Gastrocnemius medialis (tissue), 4 donors: ENCODE results near the gene IFT122. TPM values are rescaled to one million over a fixed set of nuclear protein-coding genes. Genes with fewer than 3 reads are reported as not detected.

Experiments used
- ATAC-seq, 2 donors: fragments of 150-250 bp; one replicate each; pipeline ENCODE4 v1.9.1; 2016
- DNase-seq, 2 donors: peaks; one replicate each; pipeline ENCODE4 v3.0.0-alpha.2; 2019
- H3K27ac ChIP-seq, 4 donors: fragments of 200-600 bp; sonication (generic); 1 replicate in 1 of 4; 2 replicates in 3 of 4; pipeline ENCODE4 v1.5.1; 2016 to 2018; ENCODE audit warnings: mild to moderate bottlenecking in 2 of 4, moderate library complexity in 1 of 4
- H3K27me3 ChIP-seq, 3 donors: fragments of 200-600 bp; sonication (generic) in 2 of 3; 1 replicate in 1 of 3; 2 replicates in 2 of 3; pipeline versions ENCODE4 v1.5.1 to v1.6.0; 2016 to 2019; ENCODE audit warnings: mild to moderate bottlenecking in 1 of 3, moderate library complexity in 1 of 3
- H3K36me3 ChIP-seq, 2 donors: fragments of 200-600 bp; sonication (generic) in 1 of 2; one replicate each; pipeline ENCODE4 v1.5.1; 2017 to 2018
- H3K4me1 ChIP-seq, 2 donors: fragments of 200-600 bp; sonication (generic) in 1 of 2; one replicate each; pipeline ENCODE4 v1.5.1; 2016 to 2017; ENCODE audit warnings: mild to moderate bottlenecking in 2 of 2
- H3K4me3 ChIP-seq, 4 donors: fragments of 200-600 bp; sonication (generic) in 3 of 4; 1 replicate in 1 of 4; 2 replicates in 3 of 4; pipeline ENCODE4 v1.5.1; 2016 to 2019; ENCODE audit warnings: mild to moderate bottlenecking in 2 of 4
- H3K9me3 ChIP-seq, 3 donors: fragments of 200-600 bp; sonication (generic) in 2 of 3; 1 replicate in 1 of 3; 2 replicates in 2 of 3; pipeline ENCODE4 v1.5.1; 2016 to 2019
- POLR2A ChIP-seq, 2 donors: fragments of 450-650 bp; IDR thresholded peaks; one replicate each; pipeline ENCODE4 v1.6.1; 2017; ENCODE audit warnings: antibody characterized with exemption in 2 of 2, mild to moderate bottlenecking in 2 of 2, moderate library complexity in 2 of 2
- in situ Hi-C, 4 donors: fragments of 200-750 bp; cut with MboI; loops; one replicate each; pipeline versions ENCODE4 v1.15.0 to v1.8.0; 2017; ENCODE audit warnings: low sequenced_read_pairs in 4 of 4
- intact Hi-C: fragments of 100-400 bp; cut with DNase I; formaldehyde crosslinking; loops from one replicate; pipeline ENCODE4 v1.15.1; 2023; ENCODE audit warnings: low total_unique reads
- total RNA-seq, 4 donors: library from RNA; depleted of rRNA; stranded (reverse); fragments of >200 nt; gene quantifications; one replicate each; pipeline versions ENCODE4 v1.1.0 to v1.2.3, GENCODE V29; 2016
- TF ChIP-seq, protein P1 (sequence below), 5 experiments: fragments of 450-650 bp in 3 of 5; fragments of 200-600 bp in 2 of 5; sonication (generic) in 2 of 5; IDR thresholded peaks in 4 of 5; conservative IDR thresholded peaks in 1 of 5; 1 replicate in 4 of 5; 2 replicates in 1 of 5; pipeline ENCODE4 v1.5.1; 2016 to 2019; ENCODE audit warnings: antibody characterized with exemption in 5 of 5, mild to moderate bottlenecking in 3 of 5, moderate library complexity in 3 of 5

Gene IFT122
- total RNA-seq, 4 donors from 2014 or later = 4.6 to 16.4 (median 5.9) TPM

GRCh38 chr3:129398803-129399144, 41.2 kb upstream of the IFT122 start:
- Histone ChIP-seq H3K27me3 (no peaks in the 10 kb centered on the region), H3K36me3 (no peaks in the 10 kb centered on the region), H3K9me3 (no peaks in the 10 kb centered on the region), H3K4me3 (peak overlapping the region; percentile 79 to 98 (median 86)), H3K4me1 (peaks cover 10 to 14% of the 10 kb centered on the region in 2 donors), H3K27ac (peak overlapping the region; percentile 84 to 93 (median 88))
- ATAC-seq = no peak
- no peak for DNase-seq
- TF ChIP-seq, protein P1, sequence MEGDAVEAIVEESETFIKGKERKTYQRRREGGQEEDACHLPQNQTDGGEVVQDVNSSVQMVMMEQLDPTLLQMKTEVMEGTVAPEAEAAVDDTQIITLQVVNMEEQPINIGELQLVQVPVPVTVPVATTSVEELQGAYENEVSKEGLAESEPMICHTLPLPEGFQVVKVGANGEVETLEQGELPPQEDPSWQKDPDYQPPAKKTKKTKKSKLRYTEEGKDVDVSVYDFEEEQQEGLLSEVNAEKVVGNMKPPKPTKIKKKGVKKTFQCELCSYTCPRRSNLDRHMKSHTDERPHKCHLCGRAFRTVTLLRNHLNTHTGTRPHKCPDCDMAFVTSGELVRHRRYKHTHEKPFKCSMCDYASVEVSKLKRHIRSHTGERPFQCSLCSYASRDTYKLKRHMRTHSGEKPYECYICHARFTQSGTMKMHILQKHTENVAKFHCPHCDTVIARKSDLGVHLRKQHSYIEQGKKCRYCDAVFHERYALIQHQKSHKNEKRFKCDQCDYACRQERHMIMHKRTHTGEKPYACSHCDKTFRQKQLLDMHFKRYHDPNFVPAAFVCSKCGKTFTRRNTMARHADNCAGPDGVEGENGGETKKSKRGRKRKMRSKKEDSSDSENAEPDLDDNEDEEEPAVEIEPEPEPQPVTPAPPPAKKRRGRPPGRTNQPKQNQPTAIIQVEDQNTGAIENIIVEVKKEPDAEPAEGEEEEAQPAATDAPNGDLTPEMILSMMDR (IDR thresholded peaks at IDR 0.05 in 4 of 5, conservative IDR thresholded peaks at IDR 0.05 in 1 of 5) = no peak
- TF ChIP-seq POLR2A (IDR thresholded peaks at IDR 0.05) = no peak
- in situ Hi-C loops (no loop called here), intact Hi-C loops (loop anchor here (2.0 kb wide), 3 partner anchors 30 to 120 kb away; partner anchors contain the start of genes EFCAB12, HMCES and IFT122)

GRCh38 chr3:129399145-129399894, 40.7 kb upstream of the IFT122 start:
- ATAC-seq = peak; percentile 99
- peaks cover 10 to 14% of the 10 kb centered on the region in 2 donors for H3K4me1 ChIP-seq
- no peak for TF ChIP-seq POLR2A (IDR thresholded peaks at IDR 0.05)
- TF ChIP-seq, protein P1 (IDR thresholded peaks at IDR 0.05 in 4 of 5, conservative IDR thresholded peaks at IDR 0.05 in 1 of 5) = peak; percentile 62 to 85 (median 82)
- H3K27ac ChIP-seq = peak overlapping the region; percentile 84 to 93 (median 88)
- H3K36me3 ChIP-seq = no peaks in the 10 kb centered on the region
- peak overlapping the region; percentile 79 to 98 (median 86) for H3K4me3 ChIP-seq
- no peaks in the 10 kb centered on the region for H3K9me3 ChIP-seq
- H3K27me3 ChIP-seq = no peaks in the 10 kb centered on the region
- intact Hi-C loops (loop anchor here (2.0 kb wide), 3 partner anchors 29 to 121 kb away; partner anchors contain the start of genes EFCAB12, HMCES and IFT122), in situ Hi-C loops (no loop called here)
- DNase-seq = peak; percentile 75 to 80

GRCh38 chr3:129399895-129400357, 40.1 kb upstream of the IFT122 start:
- intact Hi-C loops (loop anchor here (2.0 kb wide), 3 partner anchors 29 to 121 kb away; partner anchors contain the start of genes EFCAB12, HMCES and IFT122), in situ Hi-C loops (no loop called here)
- ATAC-seq (peak in 1 of 2 donors; percentile 30), DNase-seq (peak in 1 of 2 donors; percentile 32)
- no peaks in the 10 kb centered on the region for H3K9me3 ChIP-seq
- peak overlapping the region; percentile 79 to 98 (median 86) for H3K4me3 ChIP-seq
- H3K36me3 ChIP-seq = no peaks in the 10 kb centered on the region
- peaks cover 10 to 14% of the 10 kb centered on the region in 2 donors for H3K4me1 ChIP-seq
- no peaks in the 10 kb centered on the region for H3K27me3 ChIP-seq
- H3K27ac ChIP-seq = peak overlapping the region; percentile 84 to 93 (median 88)
- TF ChIP-seq, protein P1 (IDR thresholded peaks at IDR 0.05 in 4 of 5, conservative IDR thresholded peaks at IDR 0.05 in 1 of 5) = peak in 1 of 5 experiments; percentile 2
- peak in 1 of 2 donors; percentile 66 for TF ChIP-seq POLR2A (IDR thresholded peaks at IDR 0.05)

GRCh38 chr3:129402210-129402609, 37.8 kb upstream of the IFT122 start:
- ATAC-seq (no peak), DNase-seq (no peak)
- in situ Hi-C loops = no loop called here
- intact Hi-C loops = no loop called here
- peaks cover 10 to 14% of the 10 kb centered on the region in 2 donors for H3K4me1 ChIP-seq
- TF ChIP-seq POLR2A (IDR thresholded peaks at IDR 0.05) = no peak
- TF ChIP-seq, protein P1 (IDR thresholded peaks at IDR 0.05 in 4 of 5, conservative IDR thresholded peaks at IDR 0.05 in 1 of 5) = no peak
- H3K27ac ChIP-seq = no peak overlapping the region
- H3K9me3 ChIP-seq = no peaks in the 10 kb centered on the region
- H3K27me3 ChIP-seq = no peaks in the 10 kb centered on the region
- no peaks in the 10 kb centered on the region for H3K36me3 ChIP-seq
- H3K4me3 ChIP-seq = no peak overlapping the region
